ENCODE data around the gene NOP56. TPM values are rescaled to one million over a fixed set of nuclear protein-coding genes. Genes with fewer than 3 reads are reported as not detected.

The NOP56 gene
- total and polyA plus RNA-seq, 2 experiments from 2014 or later = 123 to 149 TPM

DNA sequence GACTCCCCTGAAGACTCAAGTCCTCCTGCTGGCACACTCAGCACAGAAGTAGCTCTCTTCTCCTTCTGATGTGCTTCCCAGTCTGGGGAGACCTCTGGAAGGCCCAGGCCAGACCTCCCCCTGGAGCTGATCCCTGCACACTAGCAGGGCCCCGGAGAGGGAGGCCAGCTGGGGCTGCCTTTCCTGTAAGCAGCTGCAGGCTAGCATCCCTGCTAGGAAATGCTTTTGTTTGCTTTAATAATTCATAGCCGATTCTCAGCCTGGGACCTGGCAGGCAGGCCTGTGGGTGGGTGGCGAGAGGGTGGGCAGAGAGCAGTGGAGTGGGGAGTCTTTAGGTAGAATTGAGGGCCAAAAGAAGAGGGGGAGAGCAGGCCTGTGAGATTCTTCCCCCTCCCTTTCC lies 45.3 kb downstream of the NOP56 start:
- Histone ChIP-seq H3K27me3 (replicated peaks; ENCODE audit: insufficient read depth) (peaks cover 42% of the 10 kb centered on the region), H3K79me2 (ENCODE audit: insufficient read depth) (no peaks in the 10 kb centered on the region), H3K27ac (no peak overlapping the region), H3K4me1 (ENCODE audit: insufficient read depth) (no peaks in the 10 kb centered on the region), H3K9me3 (ENCODE audit: low read depth) (no peaks in the 10 kb centered on the region), H3K9ac (no peak overlapping the region), H4K20me1 (ENCODE audit: insufficient read depth) (no peaks in the 10 kb centered on the region), H2AFZ (no peak overlapping the region), H3K36me3 (ENCODE audit: low read depth) (no peaks in the 10 kb centered on the region), H3K4me2 (ENCODE audit: unreplicated experiment) (no peak overlapping the region), H3F3A (ENCODE audit: insufficient read depth) (no peaks in the 10 kb centered on the region), H3K9me2 (ENCODE audit: insufficient read depth) (no peaks in the 10 kb centered on the region), H3K4me3 (no peak overlapping the region)
- no peak for DNase-seq
- TF ChIP-seq EZH2phosphoT487 (IDR thresholded peaks at IDR 0.05; ENCODE audit: insufficient read depth, low read depth) = no peak
- TF ChIP-seq EZH2 (IDR thresholded peaks at IDR 0.05; ENCODE audit: insufficient read depth, poor library complexity, severe bottlenecking) = no peak
- 53 to 56% methylated on average over 3 of the region's 3 CpGs for WGBS, 2 experiments (ENCODE audit: low coverage in 1 of 2, low lambda C conversion rate in 2 of 2, missing lambda C conversion rate in 2 of 2)
- in situ Hi-C loops (cut with MboI) = no loop called here

- peaks cover 42% of the 10 kb centered on the region for H3K27me3 ChIP-seq (replicated peaks; ENCODE audit: insufficient read depth)
- no peak overlapping the region for H3K9ac ChIP-seq
- no peak overlapping the region for H3K4me3 ChIP-seq
- H3K36me3 ChIP-seq (ENCODE audit: low read depth) = no peaks in the 10 kb centered on the region
- H3K4me1 ChIP-seq (ENCODE audit: insufficient read depth) = no peaks in the 10 kb centered on the region
- H3K9me2 ChIP-seq (ENCODE audit: insufficient read depth) = no peaks in the 10 kb centered on the region
- in situ Hi-C loops (cut with MboI) = no loop called here
- no peak for TF ChIP-seq EZH2phosphoT487 (IDR thresholded peaks at IDR 0.05; ENCODE audit: insufficient read depth, low read depth)
- no peak for TF ChIP-seq EZH2 (IDR thresholded peaks at IDR 0.05; ENCODE audit: insufficient read depth, poor library complexity, severe bottlenecking)
- H4K20me1 ChIP-seq (ENCODE audit: insufficient read depth) = no peaks in the 10 kb centered on the region
- WGBS, 2 experiments (ENCODE audit: low coverage in 1 of 2, low lambda C conversion rate in 2 of 2, missing lambda C conversion rate in 2 of 2) = 42 to 52% methylated on average over 4 of the region's 4 CpGs
- no peak overlapping the region for H3K27ac ChIP-seq
- no peaks in the 10 kb centered on the region for H3F3A ChIP-seq (ENCODE audit: insufficient read depth)
- no peaks in the 10 kb centered on the region for H3K9me3 ChIP-seq (ENCODE audit: low read depth)
- no peaks in the 10 kb centered on the region for H3K79me2 ChIP-seq (ENCODE audit: insufficient read depth)
- no peak overlapping the region for H3K4me2 ChIP-seq (ENCODE audit: unreplicated experiment)
- DNase-seq = no peak
- H2AFZ ChIP-seq = no peak overlapping the region
These were observed 45.9 kb downstream of the NOP56 start for GRCh38 chr20:2698186-2698817.

- Histone ChIP-seq H3K9ac (no peak overlapping the region), H3K4me3 (no peak overlapping the region), H3K4me1 (ENCODE audit: insufficient read depth) (no peaks in the 10 kb centered on the region), H3F3A (ENCODE audit: insufficient read depth) (no peaks in the 10 kb centered on the region), H3K9me3 (ENCODE audit: low read depth) (no peaks in the 10 kb centered on the region), H3K9me2 (ENCODE audit: insufficient read depth) (no peaks in the 10 kb centered on the region), H4K20me1 (ENCODE audit: insufficient read depth) (no peaks in the 10 kb centered on the region), H3K79me2 (ENCODE audit: insufficient read depth) (no peaks in the 10 kb centered on the region), H3K36me3 (ENCODE audit: low read depth) (no peaks in the 10 kb centered on the region), H3K4me2 (ENCODE audit: unreplicated experiment) (no peak overlapping the region), H3K27ac (no peak overlapping the region), H2AFZ (no peak overlapping the region), H3K27me3 (replicated peaks; ENCODE audit: insufficient read depth) (peaks cover 37% of the 10 kb centered on the region)
- in situ Hi-C loops (cut with MboI) = no loop called here
- 59 to 64% methylated on average over 4 of the region's 4 CpGs for WGBS, 2 experiments (ENCODE audit: low coverage in 1 of 2, low lambda C conversion rate in 2 of 2, missing lambda C conversion rate in 2 of 2)
- DNase-seq = no peak
- TF ChIP-seq EZH2 (IDR thresholded peaks at IDR 0.05; ENCODE audit: insufficient read depth, poor library complexity, severe bottlenecking) (no peak), EZH2phosphoT487 (IDR thresholded peaks at IDR 0.05; ENCODE audit: insufficient read depth, low read depth) (no peak)
These were observed 46.5 kb downstream of the NOP56 start for GRCh38 chr20:2698912-2699311.

DNA sequence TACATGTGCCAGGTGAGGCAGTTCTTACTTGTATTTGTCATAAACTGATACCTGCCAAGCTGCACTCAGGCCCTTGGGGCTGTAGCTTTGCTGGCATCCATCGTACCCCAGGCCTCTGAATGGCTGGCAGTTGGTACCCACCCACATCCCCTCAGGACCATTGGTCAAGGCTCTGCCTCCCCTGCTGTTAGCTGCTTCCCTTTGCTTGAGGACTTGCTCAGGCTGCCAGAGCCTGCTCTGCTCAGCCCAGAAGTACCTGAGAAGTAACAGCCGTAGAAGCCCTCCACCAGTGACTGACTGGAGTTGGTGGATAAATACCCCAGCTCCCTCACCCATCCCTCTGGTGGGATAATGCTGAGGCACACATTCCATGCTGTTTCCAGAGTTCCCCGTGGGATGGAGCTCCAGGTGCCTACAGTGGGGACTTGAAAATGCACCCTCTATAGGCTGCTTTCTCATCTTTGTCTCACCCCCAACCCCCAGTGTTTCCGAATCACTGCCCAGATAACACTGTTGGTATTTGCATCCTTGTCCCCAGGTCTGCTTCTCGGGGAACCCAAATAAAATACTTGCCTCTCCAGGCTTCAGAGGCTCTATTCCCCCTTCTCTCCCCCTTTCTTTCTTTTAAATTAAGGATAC lies 47.5 kb downstream of the NOP56 start:
- WGBS, 2 experiments (ENCODE audit: low coverage in 1 of 2, low lambda C conversion rate in 2 of 2, missing lambda C conversion rate in 2 of 2) = 63 to 74% methylated on average over 5 of the region's 5 CpGs
- no peaks in the 10 kb centered on the region for H3K36me3 ChIP-seq (ENCODE audit: low read depth)
- H2AFZ ChIP-seq = no peak overlapping the region
- peaks cover 33% of the 10 kb centered on the region for H3K27me3 ChIP-seq (replicated peaks; ENCODE audit: insufficient read depth)
- TF ChIP-seq EZH2phosphoT487 (IDR thresholded peaks at IDR 0.05; ENCODE audit: insufficient read depth, low read depth) = no peak
- TF ChIP-seq EZH2 (IDR thresholded peaks at IDR 0.05; ENCODE audit: insufficient read depth, poor library complexity, severe bottlenecking) = no peak
- H3K9ac ChIP-seq = no peak overlapping the region
- DNase-seq = no peak
- H3K9me3 ChIP-seq (ENCODE audit: low read depth) = no peaks in the 10 kb centered on the region
- no peak overlapping the region for H3K4me3 ChIP-seq
- no peaks in the 10 kb centered on the region for H3F3A ChIP-seq (ENCODE audit: insufficient read depth)
- H3K79me2 ChIP-seq (ENCODE audit: insufficient read depth) = no peaks in the 10 kb centered on the region
- no peak overlapping the region for H3K4me2 ChIP-seq (ENCODE audit: unreplicated experiment)
- H4K20me1 ChIP-seq (ENCODE audit: insufficient read depth) = no peaks in the 10 kb centered on the region
- H3K4me1 ChIP-seq (ENCODE audit: insufficient read depth) = no peaks in the 10 kb centered on the region
- H3K9me2 ChIP-seq (ENCODE audit: insufficient read depth) = no peaks in the 10 kb centered on the region
- no peak overlapping the region for H3K27ac ChIP-seq
- in situ Hi-C loops (cut with MboI) = no loop called here

Measured in GM23248 (cell line).